Measurements from ENCODE around the gene ATL2.
A peak's percentile ranks its signal among the peaks of the same experiment; 100 is the strongest.
"Not testable (repeated sequence)": the region's sequence is repeated elsewhere in the genome, so short reads cannot be mapped to it uniquely, and the experiment has no call there.

Gene ATL2

GRCh38 chr2:38274286-38275276 lies 102.5 kb downstream of the ATL2 start:
- DNase-seq (ENCODE audit: low spot score), result peak; percentile 34

- no peak for DNase-seq (ENCODE audit: low spot score)
Observed at GRCh38 chr2:38271697-38272096, 105.4 kb downstream of the ATL2 start.

GRCh38 chr2:38269421-38269820 lies 107.7 kb downstream of the ATL2 start:
- no peak for DNase-seq (ENCODE audit: low spot score)

- DNase-seq (ENCODE audit: low spot score), result no peak
Observed at GRCh38 chr2:38268691-38269327, 108.3 kb downstream of the ATL2 start.

- no peak for DNase-seq (ENCODE audit: low spot score)
Observed at GRCh38 chr2:38268001-38268400, 109.1 kb downstream of the ATL2 start.

GRCh38 chr2:38267270-38267925 lies 109.7 kb downstream of the ATL2 start:
- no peak for DNase-seq (ENCODE audit: low spot score)

GRCh38 chr2:38266382-38267061 lies 110.6 kb downstream of the ATL2 start:
- DNase-seq (ENCODE audit: low spot score), result no peak

GRCh38 chr2:38265461-38265860 lies 111.6 kb downstream of the ATL2 start:
- no peak for DNase-seq (ENCODE audit: low spot score)

- DNase-seq (ENCODE audit: low spot score), result no peak
Observed at GRCh38 chr2:38264396-38265221, 112.5 kb downstream of the ATL2 start.

- no peak for DNase-seq (ENCODE audit: low spot score)
Observed at GRCh38 chr2:38263293-38263692, 113.8 kb downstream of the ATL2 start.

GRCh38 chr2:38262069-38262871 lies 114.8 kb downstream of the ATL2 start:
- DNase-seq (ENCODE audit: low spot score), result no peak

- DNase-seq (ENCODE audit: low spot score), result no peak
Observed at GRCh38 chr2:38261569-38262068, 115.5 kb downstream of the ATL2 start.

GRCh38 chr2:38260972-38261371 lies 116.1 kb downstream of the ATL2 start:
- no peak for DNase-seq (ENCODE audit: low spot score)

- DNase-seq (ENCODE audit: low spot score), result no peak
Observed at GRCh38 chr2:38260469-38260868, 116.6 kb downstream of the ATL2 start.

GRCh38 chr2:38259311-38259710 lies 117.8 kb downstream of the ATL2 start:
- DNase-seq (ENCODE audit: low spot score), result no peak

GRCh38 chr2:38257680-38258079 lies 119.4 kb downstream of the ATL2 start:
- not testable (repeated sequence) for DNase-seq (ENCODE audit: low spot score)

- DNase-seq (ENCODE audit: low spot score), result no peak
Observed at GRCh38 chr2:38256610-38257009, 120.5 kb downstream of the ATL2 start.

GRCh38 chr2:38255211-38255610 lies 121.9 kb downstream of the ATL2 start:
- DNase-seq (ENCODE audit: low spot score), result no peak

- DNase-seq (ENCODE audit: low spot score), result no peak
Observed at GRCh38 chr2:38254796-38255195, 122.3 kb downstream of the ATL2 start.

GRCh38 chr2:38251940-38252339 lies 125.1 kb downstream of the ATL2 start:
- no peak for DNase-seq (ENCODE audit: low spot score)

All from putamen (tissue), 1 donor.